DND-41 (cell line): ENCODE results near the gene MKS1.

ENCODE experiments used
- ATAC-seq: fragments of 200-7000 bp; cut with Tn5 transposase; 3 replicates; pipeline ENCODE4 v1.9.1; 2021; ENCODE audit warnings: low read depth; ENCODE audit not compliant: insufficient read depth
- DNase-seq: peaks from one replicate; pipeline ENCODE4 v3.0.0-alpha.2; 2020
- H2AFZ ChIP-seq: 2 replicates; pipeline ENCODE4 v1.6.0; 2012; ENCODE audit warnings: low read depth, low read length
- H3K27ac ChIP-seq: 2 replicates; pipeline ENCODE4 v1.5.1; 2012; ENCODE audit warnings: low read length, inconsistent platforms
- H3K27me3 ChIP-seq: fragments of 200-600 bp; sonication (generic); 2 replicates; pipeline ENCODE4 v1.6.0; 2012; ENCODE audit warnings: low read length, mild to moderate bottlenecking, inconsistent platforms; ENCODE audit not compliant: insufficient read depth, poor library complexity
- H3K36me3 ChIP-seq: 2 replicates; pipeline ENCODE4 v1.5.1; 2012; ENCODE audit warnings: low read length, inconsistent platforms; ENCODE audit not compliant: insufficient read depth
- H3K4me1 ChIP-seq: 2 replicates; pipeline ENCODE4 v1.5.1; 2012; ENCODE audit warnings: mild to moderate bottlenecking, low read length; ENCODE audit not compliant: insufficient read depth
- H3K4me2 ChIP-seq: 2 replicates; pipeline ENCODE4 v1.6.0; 2012; ENCODE audit warnings: mild to moderate bottlenecking, moderate library complexity, low read length, inconsistent platforms; ENCODE audit not compliant: insufficient read depth
- H3K4me3 ChIP-seq, 2 experiments: fragments of 200-600 bp in 1 of 2; shearing (Covaris generic) in 1 of 2; 2 replicates each; pipeline ENCODE4 v1.5.1; 2012 to 2016; ENCODE audit warnings: inconsistent platforms in 2 of 2, low read length in 2 of 2, mild to moderate bottlenecking in 2 of 2, low read depth in 1 of 2, moderate library complexity in 1 of 2
- H3K79me2 ChIP-seq: 2 replicates; pipeline ENCODE4 v1.6.0; 2012; ENCODE audit warnings: low read length, inconsistent platforms; ENCODE audit not compliant: insufficient read depth
- H3K9ac ChIP-seq: 2 replicates; pipeline ENCODE4 v1.6.0; 2012; ENCODE audit warnings: low read depth, mild to moderate bottlenecking, inconsistent platforms, low read length, moderate library complexity
- H3K9me3 ChIP-seq: 2 replicates; pipeline ENCODE4 v1.5.1; 2012; ENCODE audit warnings: low read length, moderate library complexity, mild to moderate bottlenecking, inconsistent platforms; ENCODE audit not compliant: insufficient read depth, severe bottlenecking
- H4K20me1 ChIP-seq: 2 replicates; pipeline ENCODE4 v1.6.0; 2012; ENCODE audit warnings: low read length; ENCODE audit not compliant: insufficient read depth
- CTCF ChIP-seq: IDR thresholded peaks from 2 replicates; pipeline ENCODE4 v1.5.1; 2012; ENCODE audit warnings: borderline replicate concordance, low read length, moderate library complexity, mild to moderate bottlenecking; ENCODE audit not compliant: poor library complexity, severe bottlenecking; ENCODE audit errors: extremely low read depth
- EZH2 ChIP-seq: IDR thresholded peaks from 3 replicates; pipeline ENCODE4 v1.6.1; 2012; ENCODE audit warnings: borderline replicate concordance, low read depth, mild to moderate bottlenecking, moderate library complexity, low read length, inconsistent platforms; ENCODE audit not compliant: severe bottlenecking

The MKS1 gene

GRCh38 chr17:58176200-58176599 lies 42.9 kb downstream of the MKS1 start:
- Histone ChIP-seq H3K27ac (no peak overlapping the region), H3K9me3 (no peaks in the 10 kb centered on the region), H3K79me2 (no peaks in the 10 kb centered on the region), H3K9ac (no peak overlapping the region), H2AFZ (no peak overlapping the region), H3K4me2 (no peak overlapping the region), H3K36me3 (no peaks in the 10 kb centered on the region), H4K20me1 (peaks cover 4% of the 10 kb centered on the region), H3K4me1 (no peaks in the 10 kb centered on the region), H3K27me3 (peaks cover 11% of the 10 kb centered on the region), H3K4me3 (no peak overlapping the region)
- 0 out of 3 replicates have a peak, but pooled peaks have one; percentile 44 for ATAC-seq
- peak; percentile 24 for DNase-seq
- no peak for TF ChIP-seq CTCF
- no peak for TF ChIP-seq EZH2

- no peak for DNase-seq
- ATAC-seq = no peak
- H3K27me3 ChIP-seq = peaks cover 20% of the 10 kb centered on the region
Observed at GRCh38 chr17:58174871-58175270, 44.2 kb downstream of the MKS1 start.

GRCh38 chr17:58172369-58173071 lies 46.5 kb downstream of the MKS1 start:
- Histone ChIP-seq H3K4me2 (no peak overlapping the region), H2AFZ (no peak overlapping the region)
- TF ChIP-seq EZH2 (no peak), CTCF (peak; percentile 72)

More at GRCh38 chr17:58174871-58175270, 44.2 kb downstream of the MKS1 start:
- no peaks in the 10 kb centered on the region for H3K4me1 ChIP-seq
- no peak overlapping the region for H3K4me2 ChIP-seq
- no peaks in the 10 kb centered on the region for H3K9me3 ChIP-seq
- H3K79me2 ChIP-seq = no peaks in the 10 kb centered on the region
- H3K27ac ChIP-seq = no peak overlapping the region
- H3K36me3 ChIP-seq = no peaks in the 10 kb centered on the region
- H4K20me1 ChIP-seq = peaks cover 7% of the 10 kb centered on the region
- no peak overlapping the region for H3K4me3 ChIP-seq
- H2AFZ ChIP-seq = no peak overlapping the region
- TF ChIP-seq CTCF (no peak), EZH2 (no peak)
- H3K9ac ChIP-seq = no peak overlapping the region

More at GRCh38 chr17:58172369-58173071, 46.5 kb downstream of the MKS1 start:
- ATAC-seq (peak; percentile 77; the same call in 2 of the 3 replicates), DNase-seq (peak; percentile 43)
- no peak overlapping the region for H3K9ac ChIP-seq
- H3K9me3 ChIP-seq = no peaks in the 10 kb centered on the region
- H3K4me1 ChIP-seq = no peaks in the 10 kb centered on the region
- H3K27me3 ChIP-seq = peaks cover 20% of the 10 kb centered on the region
- no peak overlapping the region for H3K4me3 ChIP-seq
- no peaks in the 10 kb centered on the region for H3K36me3 ChIP-seq
- H4K20me1 ChIP-seq = peaks cover 7% of the 10 kb centered on the region
- H3K27ac ChIP-seq = no peak overlapping the region
- no peaks in the 10 kb centered on the region for H3K79me2 ChIP-seq
